Thyroid gland (tissue), 4 donors: ENCODE data around the gene LDLRAD4. TPM values are rescaled to one million over a fixed set of nuclear protein-coding genes. Genes with fewer than 3 reads are reported as not detected.

Source experiments
- DNase-seq, 2 donors: peaks; one replicate each; pipeline ENCODE4 v3.0.0-alpha.2; 2019
- H3K27ac ChIP-seq, 3 donors: fragments of 200-600 bp; sonication (generic); 1 replicate in 2 of 3; 2 replicates in 1 of 3; pipeline ENCODE4 v1.5.1; 2016 to 2019; ENCODE audit warnings: mild to moderate bottlenecking in 1 of 3, moderate library complexity in 1 of 3
- H3K27me3 ChIP-seq: fragments of 200-600 bp; sonication (generic); one replicate; pipeline ENCODE4 v1.5.1; 2019
- H3K36me3 ChIP-seq, 2 donors: fragments of 200-600 bp; sonication (generic); one replicate each; pipeline ENCODE4 v1.5.1; 2016 to 2019
- H3K4me1 ChIP-seq, 2 donors: fragments of 200-600 bp; sonication (generic); one replicate each; pipeline ENCODE4 v1.5.1; 2017 to 2019
- H3K4me3 ChIP-seq, 3 donors: fragments of 200-600 bp; sonication (generic); replicated peaks in 1 of 3; 1 replicate in 2 of 3; 2 replicates in 1 of 3; pipeline ENCODE4 v1.5.1; 2016; ENCODE audit warnings: mild to moderate bottlenecking in 1 of 3
- H3K9me3 ChIP-seq: fragments of 200-600 bp; sonication (generic); one replicate; pipeline ENCODE4 v1.5.1; 2017
- CTCF ChIP-seq, 6 experiments: fragments of 200-600 bp in 3 of 6; fragments of 450-650 bp in 3 of 6; sonication (generic) in 3 of 6; IDR thresholded peaks; one replicate each; pipeline ENCODE4 v1.5.1; 2016 to 2019; ENCODE audit warnings: antibody characterized with exemption in 6 of 6, mild to moderate bottlenecking in 2 of 6, inconsistent platforms in 1 of 6, moderate library complexity in 1 of 6
- POLR2A ChIP-seq, 2 donors: fragments of 450-650 bp; IDR thresholded peaks; one replicate each; pipeline ENCODE4 v1.6.1; 2017; ENCODE audit warnings: antibody characterized with exemption in 2 of 2, mild to moderate bottlenecking in 2 of 2, moderate library complexity in 1 of 2
- WGBS, 2 donors: methylation state at CpG; one replicate each; pipeline ENCODE4 v1.1.5; 2017; 5-methylcytosine and 5-hydroxymethylcytosine counted together
- intact Hi-C: fragments of 100-400 bp; cut with DNase I; formaldehyde crosslinking; loops from one replicate; pipeline ENCODE4 v1.15.1; 2023
- total RNA-seq, 4 donors: library from RNA; depleted of rRNA; stranded (reverse); fragments of >200 nt; gene quantifications; one replicate each; pipeline ENCODE4 v1.2.3, GENCODE V29; 2016

LDLRAD4 gene
- total RNA-seq, 4 donors from 2014 or later = 23.7 to 35.7 (median 29.7) TPM

GRCh38 chr18:13594551-13594950 is 376.0 kb downstream of the LDLRAD4 start:
- 88 to 100% methylated on average over 2 of the region's 2 CpGs for WGBS, 2 donors
- Histone ChIP-seq H3K4me3 (no peak overlapping the region), H3K9me3 (no peaks in the 10 kb centered on the region), H3K4me1 (no peaks in the 10 kb centered on the region), H3K27ac (no peak overlapping the region), H3K36me3 (no peaks in the 10 kb centered on the region), H3K27me3 (no peaks in the 10 kb centered on the region)
- TF ChIP-seq POLR2A (IDR thresholded peaks at IDR 0.05) (no peak), CTCF (IDR thresholded peaks at IDR 0.05) (no peak)
- intact Hi-C loops = no loop called here
- DNase-seq = no peak

- TF ChIP-seq POLR2A (IDR thresholded peaks at IDR 0.05) (no peak), CTCF (IDR thresholded peaks at IDR 0.05) (no peak)
- Histone ChIP-seq H3K4me3 (no peak overlapping the region), H3K27me3 (no peaks in the 10 kb centered on the region), H3K9me3 (no peaks in the 10 kb centered on the region), H3K4me1 (no peaks in the 10 kb centered on the region), H3K27ac (no peak overlapping the region), H3K36me3 (no peaks in the 10 kb centered on the region)
- intact Hi-C loops = no loop called here
- DNase-seq = no peak
Observed at GRCh38 chr18:13597068-13597467, 378.5 kb downstream of the LDLRAD4 start.

- TF ChIP-seq POLR2A (IDR thresholded peaks at IDR 0.05) (no peak), CTCF (IDR thresholded peaks at IDR 0.05) (no peak)
- Histone ChIP-seq H3K9me3 (no peaks in the 10 kb centered on the region), H3K36me3 (no peaks in the 10 kb centered on the region), H3K27me3 (no peaks in the 10 kb centered on the region), H3K27ac (no peak overlapping the region), H3K4me1 (no peaks in the 10 kb centered on the region), H3K4me3 (no peak overlapping the region)
- intact Hi-C loops = no loop called here
- WGBS, 2 donors = 98% methylated on average over 2 of the region's 2 CpGs
- no peak for DNase-seq
Observed at GRCh38 chr18:13598591-13598990, 380.0 kb downstream of the LDLRAD4 start.

- TF ChIP-seq POLR2A (IDR thresholded peaks at IDR 0.05) = no peak
- Histone ChIP-seq H3K27me3 (no peaks in the 10 kb centered on the region), H3K27ac (no peak overlapping the region), H3K4me1 (no peaks in the 10 kb centered on the region), H3K4me3 (no peak overlapping the region), H3K36me3 (no peaks in the 10 kb centered on the region), H3K9me3 (no peaks in the 10 kb centered on the region)
- WGBS, 2 donors = 90 to 100% methylated on average over 1 of the region's 1 CpG
- intact Hi-C loops = no loop called here
- no peak for DNase-seq
Observed at GRCh38 chr18:13599031-13599430, 380.5 kb downstream of the LDLRAD4 start.

- TF ChIP-seq CTCF (IDR thresholded peaks at IDR 0.05) (no peak), POLR2A (IDR thresholded peaks at IDR 0.05) (no peak)
- 83% methylated on average over 14 of the region's 14 CpGs for WGBS, 2 donors
- no peak overlapping the region for H3K4me3 ChIP-seq
- no peaks in the 10 kb centered on the region for H3K9me3 ChIP-seq
- no peaks in the 10 kb centered on the region for H3K4me1 ChIP-seq
- H3K27me3 ChIP-seq = no peaks in the 10 kb centered on the region
- no peak overlapping the region for H3K27ac ChIP-seq
- H3K36me3 ChIP-seq = no peaks in the 10 kb centered on the region
- DNase-seq = no peak
- intact Hi-C loops = no loop called here
Observed at GRCh38 chr18:13603304-13604019, 384.9 kb downstream of the LDLRAD4 start.
